ENCODE data around the gene SCARF1.
A peak's percentile ranks its signal among the peaks of the same experiment; 100 is the strongest.

Gene SCARF1

GRCh38 chr17:1627982-1628855 is 17.3 kb downstream of the SCARF1 start, which contains the start of gene SLC43A2:
Gene SLC43A2, minus strand, starts transcription at chr17:1628834. Its CDS starts 960 bp downstream, at chr17:1627874.
- DNase-seq (ENCODE audit: low read depth), result peak; percentile 55

- no peak for DNase-seq (ENCODE audit: low read depth)
These were observed 18.1 kb downstream of the SCARF1 start for GRCh38 chr17:1627182-1627981.

GRCh38 chr17:1626333-1626732 is 19.2 kb downstream of the SCARF1 start:
- no peak for DNase-seq (ENCODE audit: low read depth)

DNA sequence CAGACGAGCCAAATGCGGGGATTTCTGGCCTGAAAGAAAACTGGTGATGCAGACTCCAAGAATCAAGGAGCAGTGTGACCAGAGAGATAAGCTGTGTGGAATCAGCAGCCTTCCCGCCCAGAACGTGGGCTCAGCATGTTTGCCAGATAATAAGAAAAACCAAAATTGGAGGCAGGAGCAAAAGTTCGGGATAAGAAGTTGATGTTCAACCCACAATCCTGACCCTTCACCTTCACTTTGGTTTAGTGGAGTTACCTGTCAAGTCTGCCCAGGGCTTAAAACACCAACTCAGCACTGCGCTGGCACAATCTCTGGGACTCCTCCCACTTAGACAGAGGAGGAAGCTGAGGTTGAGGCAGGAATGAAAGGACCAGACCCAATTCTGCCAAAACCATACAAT is 20.0 kb downstream of the SCARF1 start:
- no peak for DNase-seq (ENCODE audit: low read depth)

GRCh38 chr17:1625053-1625452 is 20.5 kb downstream of the SCARF1 start:
- no peak for DNase-seq (ENCODE audit: low read depth)

DNA sequence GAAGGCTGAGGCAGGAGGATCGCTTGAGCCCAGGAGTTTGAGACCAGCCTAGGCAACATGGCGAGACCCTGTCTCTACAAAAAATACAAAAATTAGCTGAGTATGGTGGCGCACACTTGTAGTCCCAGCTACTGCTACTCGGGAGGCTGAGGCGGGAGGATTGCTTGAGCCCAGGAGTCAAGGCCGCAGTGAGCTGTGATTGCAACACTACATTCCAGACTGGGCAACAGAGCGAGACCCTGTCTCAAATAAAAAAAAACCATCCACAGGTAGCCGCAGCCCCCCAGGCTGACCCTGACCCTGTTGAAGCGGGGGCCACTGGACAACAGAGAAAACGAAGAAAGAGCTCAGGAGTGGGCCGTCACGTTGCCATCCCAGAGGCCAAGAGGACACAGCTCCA is 20.9 kb downstream of the SCARF1 start:
- DNase-seq (ENCODE audit: low read depth), result no peak

GRCh38 chr17:1623057-1623630 is 22.4 kb downstream of the SCARF1 start:
- DNase-seq (ENCODE audit: low read depth), result no peak

DNA sequence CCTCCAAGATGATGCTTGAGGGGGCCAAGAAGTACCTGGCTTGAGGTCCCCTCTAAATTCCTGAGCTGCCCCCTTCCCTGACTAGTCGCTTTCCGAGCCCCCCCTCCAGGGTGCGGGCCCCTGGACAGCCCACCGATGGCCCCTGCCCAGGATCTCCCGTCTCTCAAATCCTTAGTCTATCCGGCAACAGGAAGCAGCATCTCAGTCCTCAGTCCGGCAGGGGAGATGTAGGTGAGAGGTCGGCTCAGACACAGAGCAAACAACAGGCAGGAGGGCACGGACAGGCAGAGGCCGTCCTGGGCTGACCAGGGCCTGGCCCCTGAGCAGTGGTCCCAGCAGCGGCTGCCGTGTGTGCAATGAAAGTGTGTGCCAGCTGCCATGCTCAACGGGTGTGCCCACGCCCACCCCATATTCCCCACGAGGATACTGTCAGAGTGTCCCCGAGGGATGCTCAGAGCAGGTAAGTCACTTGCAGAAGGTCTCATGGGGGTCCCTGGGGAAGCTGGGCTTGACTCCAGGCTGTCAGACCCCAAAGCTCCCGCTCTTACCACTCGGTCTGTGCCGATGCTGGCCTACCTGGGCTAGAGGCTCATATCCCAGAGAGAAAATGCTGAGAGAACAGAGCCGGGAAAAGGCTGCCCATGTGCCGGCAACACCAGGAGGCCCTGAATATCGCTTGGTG is 24.1 kb downstream of the SCARF1 start:
- DNase-seq (ENCODE audit: low read depth), result no peak

- no peak for DNase-seq (ENCODE audit: low read depth)
These were observed 25.0 kb downstream of the SCARF1 start for GRCh38 chr17:1620486-1620885.

GRCh38 chr17:1617620-1618174 is 27.8 kb downstream of the SCARF1 start:
- DNase-seq (ENCODE audit: low read depth), result no peak

- DNase-seq (ENCODE audit: low read depth), result no peak
These were observed 29.4 kb downstream of the SCARF1 start for GRCh38 chr17:1616101-1616500.

DNA sequence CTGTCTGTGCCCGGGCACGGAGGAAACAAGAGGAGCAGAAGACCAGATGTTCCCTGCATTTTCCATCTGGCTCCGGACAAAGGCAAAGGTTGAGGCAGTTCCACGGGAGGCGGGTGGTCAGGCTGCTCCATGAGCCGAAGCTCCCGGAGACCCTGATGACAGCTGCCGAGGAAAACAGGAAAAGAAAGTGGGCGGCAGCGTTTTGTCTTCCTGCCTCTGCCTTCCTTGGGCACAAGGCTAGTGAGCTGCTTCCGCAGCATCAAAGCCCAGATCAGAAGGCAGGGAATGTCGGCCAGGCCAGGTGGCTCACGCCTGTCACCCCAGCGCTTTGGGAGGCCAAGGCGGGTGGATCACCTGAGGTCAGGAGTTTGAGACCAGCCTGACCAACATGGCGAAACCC is 33.1 kb downstream of the SCARF1 start:
- DNase-seq (ENCODE audit: low read depth), result no peak

- DNase-seq (ENCODE audit: low read depth), result no peak
These were observed 33.8 kb downstream of the SCARF1 start for GRCh38 chr17:1611715-1612114.

DNA sequence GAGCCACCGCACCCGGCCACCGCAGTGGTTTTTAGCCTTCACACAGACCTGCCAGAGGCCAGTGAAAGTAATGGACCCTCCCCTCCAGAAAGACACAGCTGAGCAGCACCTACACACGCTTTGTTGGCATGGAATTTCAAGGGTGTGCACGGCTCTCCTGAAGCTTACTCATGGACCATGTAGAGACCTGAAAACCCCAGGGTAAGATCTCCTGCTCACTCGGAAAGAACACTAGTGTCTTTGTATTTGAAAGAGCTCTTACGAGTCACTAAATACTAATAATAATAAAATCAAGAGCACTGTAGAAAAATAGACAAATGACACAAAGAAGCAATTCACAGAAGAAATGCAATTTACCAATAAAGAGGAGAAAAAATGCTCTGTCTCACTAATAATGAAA is 36.9 kb downstream of the SCARF1 start:
- DNase-seq (ENCODE audit: low read depth), result no peak

DNA sequence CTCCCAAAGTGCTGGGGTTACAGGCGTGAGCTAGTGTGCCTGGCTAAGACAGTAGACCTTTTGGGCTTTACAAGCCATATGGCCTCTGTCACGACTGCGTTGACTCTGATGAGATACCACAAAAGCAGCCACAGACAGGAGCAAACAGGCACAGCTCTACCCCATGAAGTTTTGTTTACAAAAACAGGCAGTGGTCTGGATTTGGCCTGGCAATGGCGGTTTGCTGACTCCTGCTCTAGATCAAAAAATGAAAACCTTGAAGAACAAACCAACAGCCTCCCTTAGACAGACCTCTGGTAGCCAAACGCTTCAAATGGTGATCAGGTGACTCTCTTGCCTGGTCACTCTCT is 37.6 kb downstream of the SCARF1 start:
- no peak for DNase-seq (ENCODE audit: low read depth)

GRCh38 chr17:1606352-1606985 is 39.1 kb downstream of the SCARF1 start:
- no peak for DNase-seq (ENCODE audit: low read depth)

DNA sequence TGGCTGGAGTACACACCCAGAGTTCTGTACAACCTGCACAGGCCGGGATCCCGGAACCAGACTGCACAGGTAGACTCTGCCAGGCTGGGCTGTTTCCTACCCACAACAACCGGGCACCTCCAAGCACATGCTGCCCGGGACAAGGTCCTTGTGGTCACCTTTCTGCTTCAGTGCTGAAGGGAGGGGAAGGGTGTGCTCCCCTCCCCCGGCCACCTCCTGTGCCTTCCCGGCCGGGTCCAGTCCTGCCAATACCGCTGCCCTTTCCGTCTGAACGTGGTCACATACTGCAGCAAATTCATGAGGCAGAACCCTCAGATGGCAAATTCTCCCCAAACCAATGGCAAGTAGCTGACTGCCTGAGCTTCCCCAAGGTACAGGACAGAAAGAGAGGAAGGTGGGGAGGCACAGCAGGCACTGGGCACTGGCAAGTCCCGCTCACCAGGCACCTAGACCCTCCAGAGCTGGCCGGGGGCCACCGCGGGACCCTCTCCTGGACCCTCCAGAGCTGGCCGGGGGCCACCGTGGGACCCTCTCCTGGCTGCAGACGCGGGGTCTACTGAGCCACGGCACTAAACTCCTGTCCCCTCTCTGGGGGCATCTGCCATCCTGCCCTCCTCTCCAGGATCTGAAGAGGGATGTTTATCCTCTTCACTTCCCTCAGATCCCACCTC is 39.7 kb downstream of the SCARF1 start:
- no peak for DNase-seq (ENCODE audit: low read depth)

GRCh38 chr17:1604831-1605528 is 40.6 kb downstream of the SCARF1 start:
- DNase-seq (ENCODE audit: low read depth), result no peak

- DNase-seq (ENCODE audit: low read depth), result no peak
These were observed 44.0 kb downstream of the SCARF1 start for GRCh38 chr17:1601571-1601970.

DNA sequence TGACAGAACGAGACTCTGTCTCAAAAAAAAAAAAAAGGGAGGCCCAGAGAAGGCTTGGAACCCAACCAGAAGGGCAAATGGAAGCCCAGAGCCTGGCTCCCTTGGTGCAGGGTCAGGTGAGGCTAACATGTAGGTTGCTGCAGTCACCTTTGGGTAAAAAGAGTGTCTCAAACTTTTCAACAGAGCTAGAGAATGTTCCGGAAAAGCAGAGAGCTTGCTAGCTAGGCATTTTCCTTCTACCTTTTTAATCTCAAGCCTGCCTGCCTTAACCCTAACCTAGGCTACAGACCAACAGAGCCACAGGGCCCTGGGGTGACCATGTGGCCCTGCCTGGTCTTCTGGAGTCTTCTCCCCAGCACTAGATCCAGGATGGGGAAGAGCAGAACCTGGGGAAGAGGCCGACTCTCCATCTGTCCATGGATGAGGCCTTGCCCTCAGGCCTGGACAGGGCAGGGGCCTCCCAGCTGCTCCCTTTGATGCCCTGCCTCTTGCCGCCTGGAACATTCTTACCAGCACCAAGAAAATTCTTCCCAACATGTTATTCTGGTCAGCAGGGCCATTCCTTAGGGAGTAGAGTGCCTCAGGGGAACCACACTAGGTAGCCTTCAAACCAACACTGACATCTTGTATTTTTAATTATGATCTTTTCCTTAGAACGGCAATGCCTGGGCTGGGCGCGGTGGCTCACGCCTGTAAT is 47.0 kb downstream of the SCARF1 start:
- no peak for DNase-seq (ENCODE audit: low read depth)

All from activated gamma-delta T cell treated with anti-CD3 and anti-CD28 coated beads, Interleukin-2, amount 50 U/mL, for 16 hours (primary cell).